Measurements from ENCODE around the gene PCNA. TPM values are rescaled to one million over a fixed set of nuclear protein-coding genes. Genes with fewer than 3 reads are reported as not detected.
A peak's percentile ranks its signal among the peaks of the same experiment; 100 is the strongest.

Gene PCNA
- total and polyA plus RNA-seq, 2 donors (not counting 1 experiment from before 2014, with no cell fraction given) = 31.7 to 73.4 TPM

DNA sequence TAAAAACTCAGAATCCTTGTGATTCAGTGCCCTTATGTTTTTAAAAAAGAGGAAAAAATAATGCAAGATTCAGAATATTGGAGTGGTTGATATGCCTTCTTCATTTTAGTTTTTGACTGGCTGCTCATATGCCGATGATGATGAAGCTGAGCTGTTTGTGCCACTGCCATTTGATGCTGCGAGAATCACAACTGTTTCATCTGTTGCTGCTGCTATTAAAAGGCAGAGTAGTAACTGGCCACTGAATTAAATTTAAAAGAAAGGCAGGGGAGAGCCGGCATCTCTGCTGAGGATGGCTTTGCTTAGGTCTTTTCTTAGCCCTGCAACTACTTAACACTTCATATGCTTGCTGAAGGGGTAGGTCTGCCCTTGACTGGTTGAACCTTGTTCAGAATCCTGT is 40.2 kb upstream of the PCNA start:
- peaks cover 71% of the 10 kb centered on the region for H4K20me1 ChIP-seq (ENCODE audit: control insufficient read depth, insufficient read depth, low read length, poor library complexity, severe bottlenecking)
- 100% methylated on average over 2 of the region's 3 CpGs for WGBS (ENCODE audit: insufficient coverage)
- Mint-ChIP-seq H3K4me3 (no peak overlapping the region), H3K27ac (peak overlapping the region; percentile 18), H3K4me1 (peaks cover 65% of the 10 kb centered on the region), H3K9me3 (ENCODE audit: insufficient read depth) (no peaks in the 10 kb centered on the region), H3K27me3 (no peaks in the 10 kb centered on the region)
- no peaks in the 10 kb centered on the region for H3K36me3 ChIP-seq (replicated peaks in 1 of 2; ENCODE audit: control extremely low read depth in 1 of 2, control insufficient read depth in 1 of 2, extremely low read depth in 1 of 2, insufficient read depth in 2 of 2, low read length in 1 of 2)
- H3K4me1 ChIP-seq (ENCODE audit: control insufficient read depth in 2 of 2, insufficient read depth in 2 of 2, low read length in 2 of 2) = peaks cover 5 to 7% of the 10 kb centered on the region in 2 donors
- no peak for ATAC-seq (ENCODE audit: low read depth)
- H3K4me3 ChIP-seq (ENCODE audit: control extremely low read depth in 1 of 5, extremely low read depth in 1 of 5, insufficient read depth in 1 of 5, low read depth in 2 of 5, low read length in 4 of 5) = no peak overlapping the region
- H3K27ac ChIP-seq (ENCODE audit: low read length in 2 of 2) = no peak overlapping the region
- H3K79me2 ChIP-seq (ENCODE audit: control insufficient read depth, insufficient read depth, low read length) = peaks cover 91% of the 10 kb centered on the region
- POLR2A ChIA-PET = no interaction called here
- H3K9ac ChIP-seq (ENCODE audit: low read length) = no peak overlapping the region
- CTCF ChIA-PET = no interaction called here
- no peaks in the 10 kb centered on the region for H3K9me3 ChIP-seq (ENCODE audit: control extremely low read depth in 1 of 3, control insufficient read depth in 2 of 3, insufficient read depth in 1 of 3, low read length in 2 of 3)
- H2AFZ ChIP-seq (ENCODE audit: insufficient read depth, low read depth, low read length, poor library complexity, severe bottlenecking) = no peak overlapping the region
- no peaks in the 10 kb centered on the region for H3K27me3 ChIP-seq (replicated peaks in 1 of 4; ENCODE audit: control extremely low read depth in 1 of 4, control insufficient read depth in 3 of 4, insufficient read depth in 4 of 4, low read length in 3 of 4)
- DNase-seq = no peak
- TF ChIP-seq, protein P1, sequence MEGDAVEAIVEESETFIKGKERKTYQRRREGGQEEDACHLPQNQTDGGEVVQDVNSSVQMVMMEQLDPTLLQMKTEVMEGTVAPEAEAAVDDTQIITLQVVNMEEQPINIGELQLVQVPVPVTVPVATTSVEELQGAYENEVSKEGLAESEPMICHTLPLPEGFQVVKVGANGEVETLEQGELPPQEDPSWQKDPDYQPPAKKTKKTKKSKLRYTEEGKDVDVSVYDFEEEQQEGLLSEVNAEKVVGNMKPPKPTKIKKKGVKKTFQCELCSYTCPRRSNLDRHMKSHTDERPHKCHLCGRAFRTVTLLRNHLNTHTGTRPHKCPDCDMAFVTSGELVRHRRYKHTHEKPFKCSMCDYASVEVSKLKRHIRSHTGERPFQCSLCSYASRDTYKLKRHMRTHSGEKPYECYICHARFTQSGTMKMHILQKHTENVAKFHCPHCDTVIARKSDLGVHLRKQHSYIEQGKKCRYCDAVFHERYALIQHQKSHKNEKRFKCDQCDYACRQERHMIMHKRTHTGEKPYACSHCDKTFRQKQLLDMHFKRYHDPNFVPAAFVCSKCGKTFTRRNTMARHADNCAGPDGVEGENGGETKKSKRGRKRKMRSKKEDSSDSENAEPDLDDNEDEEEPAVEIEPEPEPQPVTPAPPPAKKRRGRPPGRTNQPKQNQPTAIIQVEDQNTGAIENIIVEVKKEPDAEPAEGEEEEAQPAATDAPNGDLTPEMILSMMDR (IDR thresholded peaks at IDR 0.05) = no peak
- no peak for TF ChIP-seq EZH2 (IDR thresholded peaks at IDR 0.05; ENCODE audit: borderline replicate concordance, insufficient read depth, low read depth, low read length, poor library complexity, severe bottlenecking)
- intact Hi-C loops (cut with micrococcal nuclease) = no loop called here
- no peak overlapping the region for H3K4me2 ChIP-seq (replicated peaks; ENCODE audit: low read depth, low read length, poor library complexity, severe bottlenecking)

DNA sequence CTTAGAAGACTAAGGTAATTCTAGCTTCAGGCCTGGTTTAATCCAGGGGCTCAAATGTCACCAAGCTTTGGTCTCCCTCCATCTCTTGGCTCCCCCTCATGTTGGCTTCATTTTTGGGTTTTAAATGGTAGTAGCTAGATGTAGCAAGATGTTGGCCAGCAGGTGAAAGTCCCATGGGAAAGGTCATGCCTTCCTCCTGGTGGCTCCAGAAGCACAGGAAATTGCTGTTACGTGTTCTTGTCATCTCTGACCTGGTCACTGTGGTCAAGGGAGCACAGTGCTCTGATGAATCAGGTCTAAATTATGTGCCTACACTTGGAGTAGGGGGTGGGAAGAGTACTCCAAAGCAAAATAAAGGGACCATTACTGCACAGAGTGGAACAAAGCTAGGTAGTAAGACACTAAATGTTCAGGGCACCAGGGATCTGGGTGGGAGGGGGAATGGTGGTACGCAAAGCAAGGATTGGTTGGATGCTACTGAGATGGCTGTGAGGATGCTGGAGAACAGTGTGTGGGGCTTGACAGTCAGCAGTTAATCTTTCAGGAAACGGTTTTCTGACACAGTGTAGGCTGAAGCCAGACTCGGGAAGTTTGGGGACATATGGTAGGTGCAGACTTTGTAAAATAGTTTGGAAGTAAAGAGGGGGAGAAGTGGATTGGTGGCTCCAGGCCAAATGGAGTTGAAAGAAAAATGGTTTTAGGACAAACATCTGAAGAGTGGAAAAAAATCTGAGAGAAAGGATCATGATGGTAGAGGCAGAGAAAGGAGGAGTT is 37.1 kb upstream of the PCNA start:
- intact Hi-C loops (cut with micrococcal nuclease) = no loop called here
- H3K9me3 Mint-ChIP-seq (ENCODE audit: insufficient read depth) = no peaks in the 10 kb centered on the region
- H3K4me1 Mint-ChIP-seq = peaks cover 66% of the 10 kb centered on the region
- Histone ChIP-seq H3K4me3 (ENCODE audit: control extremely low read depth in 1 of 5, extremely low read depth in 1 of 5, insufficient read depth in 1 of 5, low read depth in 2 of 5, low read length in 4 of 5) (no peak overlapping the region), H3K36me3 (replicated peaks in 1 of 2; ENCODE audit: control extremely low read depth in 1 of 2, control insufficient read depth in 1 of 2, extremely low read depth in 1 of 2, insufficient read depth in 2 of 2, low read length in 1 of 2) (no peaks in the 10 kb centered on the region), H3K27me3 (replicated peaks in 1 of 4; ENCODE audit: control extremely low read depth in 1 of 4, control insufficient read depth in 3 of 4, insufficient read depth in 4 of 4, low read length in 3 of 4) (no peaks in the 10 kb centered on the region), H4K20me1 (ENCODE audit: control insufficient read depth, insufficient read depth, low read length, poor library complexity, severe bottlenecking) (peaks cover 81% of the 10 kb centered on the region), H3K4me2 (replicated peaks; ENCODE audit: low read depth, low read length, poor library complexity, severe bottlenecking) (no peak overlapping the region), H3K27ac (ENCODE audit: low read length in 2 of 2) (no peak overlapping the region), H3K9me3 (ENCODE audit: control extremely low read depth in 1 of 3, control insufficient read depth in 2 of 3, insufficient read depth in 1 of 3, low read length in 2 of 3) (no peaks in the 10 kb centered on the region), H3K79me2 (ENCODE audit: control insufficient read depth, insufficient read depth, low read length) (peaks cover 92% of the 10 kb centered on the region), H3K4me1 (ENCODE audit: control insufficient read depth in 2 of 2, insufficient read depth in 2 of 2, low read length in 2 of 2) (peaks cover 0 to 10% of the 10 kb centered on the region in 2 donors), H3K9ac (ENCODE audit: low read length) (no peak overlapping the region), H2AFZ (ENCODE audit: insufficient read depth, low read depth, low read length, poor library complexity, severe bottlenecking) (no peak overlapping the region)
- no peak overlapping the region for H3K4me3 Mint-ChIP-seq
- peak overlapping the region; percentile 37 for H3K27ac Mint-ChIP-seq
- H3K27me3 Mint-ChIP-seq = no peaks in the 10 kb centered on the region
- TF ChIP-seq, protein P1 (IDR thresholded peaks at IDR 0.05) = no peak
- no peak for TF ChIP-seq EZH2 (IDR thresholded peaks at IDR 0.05; ENCODE audit: borderline replicate concordance, insufficient read depth, low read depth, low read length, poor library complexity, severe bottlenecking)
- DNase-seq = no peak
- WGBS (ENCODE audit: insufficient coverage) = 43% methylated on average over 4 of the region's 4 CpGs
- no peak for ATAC-seq (ENCODE audit: low read depth)
- ChIA-PET POLR2A (no interaction called here), CTCF (no interaction called here)

Measured in B cell (primary cell).